NT2/D1 (cell line): Measurements from ENCODE around the gene MYB.

Experiments
- SUZ12 ChIP-seq: IDR thresholded peaks from 2 replicates; pipeline ENCODE4 v1.6.1; 2011; ENCODE audit not compliant: insufficient read length, insufficient read depth; ENCODE audit errors: extremely low read depth
- YY1 ChIP-seq: IDR thresholded peaks from 2 replicates; pipeline ENCODE4 v1.6.1; 2011; ENCODE audit not compliant: insufficient read length, insufficient read depth
- ZNF274 ChIP-seq: IDR thresholded peaks from 2 replicates; pipeline ENCODE4 v1.6.1; 2011; ENCODE audit warnings: mild to moderate bottlenecking, low read depth, low read length

GRCh38 chr6:135250234-135250633 lies 69.1 kb downstream of the MYB start:
- TF ChIP-seq YY1 (no peak), ZNF274 (no peak), SUZ12 (no peak)
